CD14-positive monocyte (primary cell): ENCODE results near the gene IP6K1. TPM values are rescaled to one million over a fixed set of nuclear protein-coding genes. Genes with fewer than 3 reads are reported as not detected.
A peak's percentile ranks its signal among the peaks of the same experiment; 100 is the strongest.
"Not testable (repeated sequence)": the region's sequence is repeated elsewhere in the genome, so short reads cannot be mapped to it uniquely, and the experiment has no call there.

Experiments used
- DNase-seq, 3 donors: peaks; one replicate each; pipeline ENCODE4 v3.0.0-alpha.2; 2011 to 2022
- H2AFZ ChIP-seq: 2 replicates; pipeline ENCODE4 v1.6.0; 2012; ENCODE audit warnings: mild to moderate bottlenecking, low read depth, low read length, inconsistent platforms; ENCODE audit not compliant: insufficient read depth, poor library complexity, severe bottlenecking
- H3K27ac ChIP-seq, 2 donors: 1 replicate in 1 of 2; 2 replicates in 1 of 2; pipeline ENCODE4 v1.5.1; 2012 to 2013; ENCODE audit warnings: low read length in 2 of 2, control low read depth in 1 of 2, inconsistent platforms in 1 of 2, low read depth in 1 of 2, mild to moderate bottlenecking in 1 of 2
- H3K27me3 ChIP-seq, 2 donors: one replicate each; pipeline versions ENCODE4 v1.6.0 to v1.6.1; 2011 to 2013; ENCODE audit warnings: low read length in 2 of 2; ENCODE audit not compliant: control insufficient read depth in 2 of 2, insufficient read depth in 2 of 2
- H3K36me3 ChIP-seq, 2 donors: replicated peaks in 1 of 2; 1 replicate in 1 of 2; 2 replicates in 1 of 2; pipeline versions ENCODE4 v1.5.1 to v1.6.1; 2012 to 2013; ENCODE audit warnings: low read length in 2 of 2, control low read depth in 1 of 2, inconsistent platforms in 1 of 2, mild to moderate bottlenecking in 1 of 2; ENCODE audit not compliant: insufficient read depth in 2 of 2, control insufficient read depth in 1 of 2
- H3K4me1 ChIP-seq, 2 donors: 1 replicate in 1 of 2; 2 replicates in 1 of 2; pipeline versions ENCODE4 v1.5.1 to v1.6.1; 2012 to 2013; ENCODE audit warnings: low read length in 2 of 2, control low read depth in 1 of 2, inconsistent platforms in 1 of 2, mild to moderate bottlenecking in 1 of 2, moderate library complexity in 1 of 2; ENCODE audit not compliant: insufficient read depth in 2 of 2, control insufficient read depth in 1 of 2
- H3K4me2 ChIP-seq: replicated peaks from 2 replicates; pipeline ENCODE3; 2012; ENCODE audit warnings: low read length, moderate library complexity, mild to moderate bottlenecking; ENCODE audit not compliant: poor library complexity, severe bottlenecking; ENCODE audit errors: extremely low read depth
- H3K4me3 ChIP-seq, 3 experiments: fragments of 200-600 bp in 1 of 3; sonication (generic) in 1 of 3; replicated peaks in 1 of 3; 1 replicate in 2 of 3; 2 replicates in 1 of 3; pipeline ENCODE4 v1.5.1; 2011 to 2013; ENCODE audit warnings: low read length in 3 of 3, mild to moderate bottlenecking in 3 of 3, control low read depth in 2 of 3, low read depth in 2 of 3, inconsistent platforms in 1 of 3, moderate library complexity in 1 of 3
- H3K79me2 ChIP-seq: 2 replicates; pipeline ENCODE4 v1.6.0; 2012; ENCODE audit warnings: mild to moderate bottlenecking, control low read depth, inconsistent platforms, low read length, moderate library complexity; ENCODE audit not compliant: insufficient read depth
- H3K9ac ChIP-seq: 2 replicates; pipeline ENCODE4 v1.6.0; 2017; ENCODE audit warnings: low read length, mild to moderate bottlenecking; ENCODE audit not compliant: insufficient read depth, poor library complexity, severe bottlenecking
- H3K9me3 ChIP-seq, 2 donors: replicated peaks in 1 of 2; 1 replicate in 1 of 2; 2 replicates in 1 of 2; pipeline versions ENCODE4 v1.5.1 to v1.6.1; 2012 to 2013; ENCODE audit warnings: low read length in 2 of 2, control low read depth in 1 of 2; ENCODE audit not compliant: control insufficient read depth in 1 of 2, insufficient read depth in 1 of 2
- H4K20me1 ChIP-seq: 2 replicates; pipeline ENCODE4 v1.6.0; 2012; ENCODE audit warnings: mild to moderate bottlenecking, low read length, control low read depth, moderate library complexity; ENCODE audit not compliant: insufficient read depth
- H3K27ac Mint-ChIP-seq, 7 donors: one replicate each; pipeline ENCODE4 v1.8.0; 2020; ENCODE audit warnings: mild to moderate bottlenecking in 7 of 7, mixed read lengths in 7 of 7, moderate library complexity in 6 of 7, inconsistent platforms in 2 of 7
- H3K27me3 Mint-ChIP-seq, 3 donors: one replicate each; pipeline ENCODE4 v1.8.0; 2021 to 2022; ENCODE audit warnings: low read depth in 3 of 3, mild to moderate bottlenecking in 3 of 3, mixed read lengths in 3 of 3, moderate library complexity in 3 of 3, inconsistent platforms in 1 of 3
- H3K36me3 Mint-ChIP-seq, 2 donors: one replicate each; pipeline ENCODE4 v1.8.0; 2020; ENCODE audit warnings: mixed read lengths in 2 of 2, inconsistent platforms in 1 of 2, mild to moderate bottlenecking in 1 of 2
- H3K4me1 Mint-ChIP-seq: one replicate; pipeline ENCODE4 v1.8.0; 2020; ENCODE audit warnings: mild to moderate bottlenecking, mixed read lengths
- H3K4me3 Mint-ChIP-seq, 2 donors: one replicate each; pipeline ENCODE4 v1.8.0; 2020; ENCODE audit warnings: mild to moderate bottlenecking in 2 of 2, mixed read lengths in 2 of 2, moderate library complexity in 1 of 2
- H3K9me3 Mint-ChIP-seq, 7 donors: one replicate each; pipeline ENCODE4 v1.8.0; 2020 to 2022; ENCODE audit warnings: mixed read lengths in 7 of 7, mild to moderate bottlenecking in 6 of 7, moderate library complexity in 6 of 7, inconsistent platforms in 2 of 7
- WGBS: methylation state at CpG from one replicate; pipeline ENCODE4 v1.1.5; 2013; ENCODE audit warnings: missing lambda C conversion rate; ENCODE audit not compliant: insufficient coverage; 5-methylcytosine and 5-hydroxymethylcytosine counted together
- intact Hi-C, 2 donors: fragments of 100-400 bp; cut with micrococcal nuclease; formaldehyde crosslinking; loops; one replicate each; pipeline versions ENCODE4 v1.15.0 to v1.15.1; 2023
- polyA plus RNA-seq, 3 donors: library from polyadenylated mRNA; depleted of rRNA in 1 of 3; unstranded in 2 of 3; stranded (reverse) in 1 of 3; fragments of 300-500 nt in 2 of 3; fragments of >200 nt in 1 of 3; fragmentation: Illumina TruSeq in 2 of 3; gene quantifications; 1 replicate in 2 of 3; 2 replicates in 1 of 3; pipeline ENCODE4 v1.2.3, GENCODE V29; 2012 to 2021
- TF ChIP-seq, protein P1 (sequence below): fragments of 200-600 bp; IDR thresholded peaks from one replicate; pipeline ENCODE4 v1.8.0; 2022; ENCODE audit warnings: antibody characterized with exemption, mild to moderate bottlenecking

IP6K1 gene
- polyA plus RNA-seq, 3 donors = 15.8 to 27.1 (median 16.1) TPM

DNA sequence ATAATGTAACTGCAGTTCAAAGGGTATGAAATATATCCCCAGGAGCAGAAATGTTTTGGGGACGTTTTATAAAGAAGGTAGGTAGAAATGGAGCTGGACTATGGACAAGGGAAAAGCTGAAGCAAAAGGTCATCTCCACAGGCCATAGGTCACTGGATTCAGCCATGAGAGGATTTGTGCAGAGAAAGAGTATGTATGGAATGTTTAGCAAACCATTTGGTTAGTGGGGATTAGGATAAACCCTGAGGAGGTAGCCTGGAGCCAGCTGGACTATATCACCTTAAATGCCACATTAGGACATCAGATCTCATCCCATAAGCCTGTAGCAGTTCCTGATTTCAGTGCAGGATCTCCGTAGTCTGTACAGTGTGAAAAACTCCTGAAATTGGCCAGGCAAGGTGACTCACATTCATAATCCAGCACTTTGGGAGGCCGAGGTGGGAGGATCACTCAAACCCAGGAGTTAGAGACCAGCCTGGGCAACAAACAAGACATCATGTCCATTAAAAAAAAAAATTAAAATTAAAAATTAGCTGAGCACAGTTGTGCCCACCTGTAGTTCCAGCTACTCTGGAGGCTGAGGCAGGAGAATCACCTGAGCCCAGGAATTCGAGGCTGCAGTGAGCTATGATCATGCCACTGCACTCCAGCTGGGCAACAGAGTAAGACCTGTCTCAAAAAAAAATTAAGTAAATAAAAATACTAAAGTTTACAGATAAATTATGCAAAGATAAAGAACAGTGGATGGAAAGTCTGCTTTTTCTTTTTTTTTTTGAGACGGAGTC, 4.7 kb downstream of the IP6K1 start:
- H3K27ac Mint-ChIP-seq = peak overlapping the region in 3 of 7 donors; percentile 9 to 50 (median 47)
- Histone ChIP-seq H3K36me3 (peaks cover 19 to 50% of the 10 kb centered on the region in 2 donors), H3K4me3 (no peak overlapping the region), H3K4me1 (peaks cover 11 to 18% of the 10 kb centered on the region in 2 donors), H3K79me2 (peaks cover 96% of the 10 kb centered on the region), H3K4me2 (no peak overlapping the region), H2AFZ (no peak overlapping the region), H3K9me3 (no peaks in the 10 kb centered on the region), H4K20me1 (peaks cover 64% of the 10 kb centered on the region), H3K27me3 (no peaks in the 10 kb centered on the region), H3K9ac (no peak overlapping the region), H3K27ac (no peak overlapping the region)
- H3K4me3 Mint-ChIP-seq = no peak overlapping the region
- peaks cover 32 to 65% of the 10 kb centered on the region in 2 donors for H3K36me3 Mint-ChIP-seq
- TF ChIP-seq, protein P1, sequence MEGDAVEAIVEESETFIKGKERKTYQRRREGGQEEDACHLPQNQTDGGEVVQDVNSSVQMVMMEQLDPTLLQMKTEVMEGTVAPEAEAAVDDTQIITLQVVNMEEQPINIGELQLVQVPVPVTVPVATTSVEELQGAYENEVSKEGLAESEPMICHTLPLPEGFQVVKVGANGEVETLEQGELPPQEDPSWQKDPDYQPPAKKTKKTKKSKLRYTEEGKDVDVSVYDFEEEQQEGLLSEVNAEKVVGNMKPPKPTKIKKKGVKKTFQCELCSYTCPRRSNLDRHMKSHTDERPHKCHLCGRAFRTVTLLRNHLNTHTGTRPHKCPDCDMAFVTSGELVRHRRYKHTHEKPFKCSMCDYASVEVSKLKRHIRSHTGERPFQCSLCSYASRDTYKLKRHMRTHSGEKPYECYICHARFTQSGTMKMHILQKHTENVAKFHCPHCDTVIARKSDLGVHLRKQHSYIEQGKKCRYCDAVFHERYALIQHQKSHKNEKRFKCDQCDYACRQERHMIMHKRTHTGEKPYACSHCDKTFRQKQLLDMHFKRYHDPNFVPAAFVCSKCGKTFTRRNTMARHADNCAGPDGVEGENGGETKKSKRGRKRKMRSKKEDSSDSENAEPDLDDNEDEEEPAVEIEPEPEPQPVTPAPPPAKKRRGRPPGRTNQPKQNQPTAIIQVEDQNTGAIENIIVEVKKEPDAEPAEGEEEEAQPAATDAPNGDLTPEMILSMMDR = no peak
- peaks cover 31% of the 10 kb centered on the region for H3K4me1 Mint-ChIP-seq
- H3K27me3 Mint-ChIP-seq = peaks cover 0 to 3% (median 0%) of the 10 kb centered on the region in 3 donors
- WGBS = 100% methylated on average over 2 of the region's 5 CpGs
- intact Hi-C loops = loop anchor here in 1 of 2 donors (10.0 kb wide), 1 partner anchor 57 kb away; the partner anchor contains the start of gene GMPPB
- no peak for DNase-seq
- H3K9me3 Mint-ChIP-seq = peaks cover 0 to 2% (median 0%) of the 10 kb centered on the region in 7 donors

DNA sequence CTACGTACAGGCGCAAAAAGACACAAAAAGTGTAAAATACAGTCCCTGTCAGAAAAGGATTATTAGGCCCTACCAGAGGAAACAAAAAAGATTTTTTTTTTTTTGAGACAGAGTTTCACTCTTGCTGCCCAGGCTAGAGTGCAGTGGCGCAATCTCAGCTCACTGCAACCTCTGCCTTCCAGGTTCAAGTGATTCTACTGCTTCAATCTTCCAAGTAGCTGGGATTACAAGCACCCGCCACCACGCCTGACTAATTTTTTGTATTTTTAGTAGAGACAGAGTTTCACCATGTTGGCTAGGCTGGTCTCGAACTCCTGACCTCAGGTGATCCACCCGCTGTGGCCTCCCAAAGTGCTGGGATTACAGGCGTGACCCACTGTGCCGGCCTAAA, 5.4 kb downstream of the IP6K1 start:
- Histone ChIP-seq H3K79me2 (peaks cover 99% of the 10 kb centered on the region), H3K36me3 (peaks cover 19 to 56% of the 10 kb centered on the region in 2 donors), H4K20me1 (peaks cover 71% of the 10 kb centered on the region), H3K4me1 (peaks cover 10 to 17% of the 10 kb centered on the region in 2 donors), H3K27ac (peak overlapping the region in 1 of 2 donors; percentile 51)
- H3K4me1 Mint-ChIP-seq = peaks cover 30% of the 10 kb centered on the region
- WGBS = 93% methylated on average over 7 of the region's 9 CpGs
- H3K27ac Mint-ChIP-seq = peak overlapping the region in 1 of 7 donors; percentile 9
- H3K4me3 Mint-ChIP-seq, DNase-seq, H3K27me3 ChIP-seq, H3K27me3 Mint-ChIP-seq, H3K4me3 ChIP-seq, H2AFZ ChIP-seq, H3K9me3 Mint-ChIP-seq, H3K9ac ChIP-seq, H3K4me2 ChIP-seq, H3K9me3 ChIP-seq: not testable (repeated sequence)
- intact Hi-C loops = loop anchor here in 1 of 2 donors (10.0 kb wide), 1 partner anchor 56 kb away; the partner anchor contains the start of gene GMPPB
- H3K36me3 Mint-ChIP-seq = peaks cover 34 to 71% of the 10 kb centered on the region in 2 donors
